GM18873 (cell line): ENCODE data around the gene VPS16.

Experiments used
- ATAC-seq: cut with Tn5 transposase; IDR thresholded peaks from one replicate; pipeline ENCODE4 v1.9.1; 2021; ENCODE audit warnings: mild to moderate bottlenecking, moderate library complexity, moderate number of reproducible peaks; ENCODE audit not compliant: unreplicated experiment, low FRiP score

Gene VPS16

GRCh38 chr20:2840138-2840966 lies at the start of gene VPS16, which contains the start of gene PCED1A:
Gene VPS16, plus strand, starts transcription at chr20:2840745. Its CDS starts 30 bp downstream, at chr20:2840775.
Gene PCED1A, minus strand, starts transcription at chr20:2840655. Its CDS starts 743 bp downstream, at chr20:2839912.
- peak; percentile 75 for ATAC-seq

- no peak for ATAC-seq
Measured at GRCh38 chr20:2793471-2793870, 47.1 kb upstream of the VPS16 start.

- no peak for ATAC-seq
Measured at GRCh38 chr20:2794202-2794748, 46.3 kb upstream of the VPS16 start.

GRCh38 chr20:2794866-2795447 lies 45.6 kb upstream of the VPS16 start:
- no peak for ATAC-seq

GRCh38 chr20:2795451-2795850 lies 45.1 kb upstream of the VPS16 start:
- ATAC-seq = no peak

- no peak for ATAC-seq
Measured at GRCh38 chr20:2796011-2796660, 44.4 kb upstream of the VPS16 start.

- no peak for ATAC-seq
Measured at GRCh38 chr20:2797136-2797983, 43.2 kb upstream of the VPS16 start.

GRCh38 chr20:2798095-2798805 lies 42.3 kb upstream of the VPS16 start:
- ATAC-seq = no peak

GRCh38 chr20:2798814-2799213 lies 41.7 kb upstream of the VPS16 start:
- ATAC-seq = no peak

- ATAC-seq = no peak
Measured at GRCh38 chr20:2799271-2799670, 41.3 kb upstream of the VPS16 start.

GRCh38 chr20:2799688-2800520 lies 40.6 kb upstream of the VPS16 start:
- ATAC-seq = no peak

- peak; percentile 46 for ATAC-seq
Measured at GRCh38 chr20:2800521-2801285, 39.8 kb upstream of the VPS16 start, which contains the start of gene CPXM1. Gene CPXM1, minus strand, starts transcription at chr20:2800627. Its CDS starts 55 bp downstream, at chr20:2800572.

- no peak for ATAC-seq
Measured at GRCh38 chr20:2801286-2801728, 39.2 kb upstream of the VPS16 start.

- no peak for ATAC-seq
Measured at GRCh38 chr20:2804041-2804828, 36.3 kb upstream of the VPS16 start.

GRCh38 chr20:2804852-2805688 lies 35.5 kb upstream of the VPS16 start:
- ATAC-seq = no peak

GRCh38 chr20:2805689-2806350 lies 34.7 kb upstream of the VPS16 start:
- no peak for ATAC-seq
